ENCODE measurements around the gene YIPF1.
"Not testable (repeated sequence)": the region's sequence is repeated elsewhere in the genome, so short reads cannot be mapped to it uniquely, and the experiment has no call there.

The YIPF1 gene

GRCh38 chr1:53837646-53837923 is 52.0 kb downstream of the YIPF1 start:
- DNase-seq: no peak

DNA sequence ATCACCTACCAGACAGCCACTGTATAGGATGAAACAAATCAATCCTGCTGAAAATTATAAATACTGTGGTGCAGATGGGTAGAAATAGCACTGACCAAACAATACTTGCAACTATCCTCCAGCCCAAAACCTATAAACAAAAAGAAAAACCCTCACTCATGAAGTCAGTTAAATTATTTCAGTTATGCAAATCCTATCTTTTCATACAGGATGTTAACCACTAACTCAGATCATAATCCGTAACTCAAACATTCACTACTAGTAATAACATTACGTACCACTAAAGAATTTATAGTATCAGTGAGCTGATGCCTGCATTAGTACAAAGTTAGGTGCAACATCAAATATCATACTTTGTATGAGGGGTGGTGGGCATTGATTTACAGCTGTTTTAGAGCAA is 54.1 kb downstream of the YIPF1 start:
- no peak for DNase-seq

GRCh38 chr1:53834776-53835175 is 54.8 kb downstream of the YIPF1 start:
- no peak for DNase-seq

- no peak for DNase-seq
Measured at GRCh38 chr1:53833393-53833792, 56.2 kb downstream of the YIPF1 start.

DNA sequence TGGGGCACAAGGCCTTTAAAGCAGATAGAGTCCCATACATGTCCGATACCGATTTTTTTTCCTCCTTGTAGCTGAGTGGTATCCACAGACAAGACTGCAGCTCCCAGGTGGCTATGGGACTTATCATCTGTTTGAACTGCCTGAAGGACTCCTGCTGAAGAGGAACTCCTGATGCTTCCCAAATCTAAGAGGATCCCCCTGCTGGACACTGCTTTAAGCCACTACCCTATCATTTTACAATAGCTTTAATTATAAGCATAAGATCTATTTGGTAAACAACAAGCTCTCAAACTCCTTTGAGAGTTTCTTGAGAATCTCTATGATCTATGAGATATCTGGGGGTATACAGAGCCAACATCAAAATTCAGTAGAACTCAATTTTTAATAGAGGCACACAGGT is 63.2 kb downstream of the YIPF1 start:
- DNase-seq: no peak

DNA sequence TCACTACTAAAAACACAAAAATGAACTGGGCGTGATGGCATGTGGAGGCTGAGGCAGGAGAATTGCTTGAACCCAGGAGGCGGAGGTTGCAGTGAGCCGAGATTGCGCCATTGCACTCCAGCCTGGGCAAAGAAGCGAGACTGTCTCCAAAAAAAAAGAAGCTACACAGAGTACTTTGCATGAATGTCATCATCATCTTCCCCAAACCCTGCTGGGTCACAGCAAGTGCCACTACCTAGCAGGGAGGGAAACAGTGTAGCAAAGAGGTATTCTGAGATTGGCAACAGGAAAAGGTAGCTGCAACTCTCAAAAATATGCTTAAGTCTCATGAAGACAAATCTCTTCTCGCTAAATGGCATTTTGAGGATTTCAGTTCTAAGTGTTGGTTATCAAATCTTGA is 64.3 kb downstream of the YIPF1 start:
- no peak for DNase-seq

- no peak for DNase-seq
Measured at GRCh38 chr1:53822931-53823330, 66.7 kb downstream of the YIPF1 start.

- no peak for DNase-seq
Measured at GRCh38 chr1:53821380-53821779, 68.2 kb downstream of the YIPF1 start.

- DNase-seq: no peak
Measured at GRCh38 chr1:53819387-53819786, 70.2 kb downstream of the YIPF1 start.

- not testable (repeated sequence) for DNase-seq
Measured at GRCh38 chr1:53816584-53816983, 73.0 kb downstream of the YIPF1 start.

DNA sequence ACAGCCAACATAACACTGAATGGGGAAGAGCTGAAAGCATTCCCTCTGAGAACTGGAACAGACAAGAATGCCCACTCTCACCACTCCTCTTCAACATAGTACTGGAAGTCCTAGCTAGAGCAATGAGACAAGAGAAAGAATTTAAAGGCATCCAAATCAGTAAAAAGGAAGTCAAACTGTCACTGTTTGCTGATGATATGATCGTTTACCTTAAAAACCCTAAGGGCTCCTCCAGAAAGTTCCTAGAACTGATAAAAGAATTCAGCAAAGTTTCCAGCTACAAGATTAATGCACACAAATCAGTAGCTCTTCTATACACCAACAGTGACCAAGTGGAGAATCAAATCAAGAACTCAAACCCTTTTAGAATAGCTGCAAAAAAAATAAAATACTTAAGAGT is 74.1 kb downstream of the YIPF1 start:
- DNase-seq: not testable (repeated sequence)

GRCh38 chr1:53811414-53811851 is 78.2 kb downstream of the YIPF1 start:
- no peak for DNase-seq

- no peak for DNase-seq
Measured at GRCh38 chr1:53810497-53810896, 79.1 kb downstream of the YIPF1 start.

DNA sequence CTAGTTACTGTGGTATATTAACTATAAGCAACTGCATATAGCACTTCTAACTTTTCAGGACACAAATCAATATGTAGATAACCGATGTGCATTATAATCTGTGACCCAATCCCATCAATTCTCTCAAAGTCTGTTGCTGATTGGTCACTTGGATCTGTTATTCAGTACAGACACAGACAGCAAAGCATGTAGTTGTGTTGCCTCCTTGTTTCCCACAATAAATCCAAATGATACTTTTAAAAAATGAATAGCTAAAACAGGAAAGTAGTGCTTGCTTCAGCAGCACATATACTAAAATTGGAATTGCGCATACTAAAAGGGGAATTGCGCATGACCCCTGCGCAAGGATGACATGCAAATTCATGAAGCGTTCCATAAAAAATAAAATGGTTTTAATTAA is 79.6 kb downstream of the YIPF1 start:
- no peak for DNase-seq

- no peak for DNase-seq
Measured at GRCh38 chr1:53807916-53808315, 81.7 kb downstream of the YIPF1 start.

- no peak for DNase-seq
Measured at GRCh38 chr1:53804791-53805505, 84.6 kb downstream of the YIPF1 start.

DNA sequence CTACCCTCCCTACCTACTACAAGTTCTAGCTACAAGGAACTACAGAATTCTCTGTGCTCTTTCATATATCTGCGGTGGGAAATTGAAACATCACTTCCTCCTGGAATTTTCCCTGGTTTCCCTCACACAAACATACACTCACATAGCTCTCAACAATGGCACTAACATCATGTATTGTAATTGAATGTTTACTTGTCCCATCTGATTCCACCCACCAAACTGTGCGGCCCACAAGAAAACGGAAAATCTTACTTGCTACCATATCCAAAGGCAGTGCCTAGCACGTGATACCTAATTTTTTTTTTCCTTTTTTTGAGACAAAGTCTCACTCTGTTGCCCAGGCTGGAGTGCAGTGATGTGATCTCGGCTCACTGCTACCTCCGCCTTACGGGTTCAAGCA is 85.4 kb downstream of the YIPF1 start:
- DNase-seq: no peak

Measured in NCI-H187 (cell line).